Measurements from ENCODE around the gene ROBO4. TPM values are rescaled to one million over a fixed set of nuclear protein-coding genes. Genes with fewer than 3 reads are reported as not detected.

The ROBO4 gene
- total and polyA plus RNA-seq, 2 of the 13 experiments (the other 11 are each of a cell fraction or from before 2014, with no cell fraction given) = 0.07 to 1.1 TPM

DNA sequence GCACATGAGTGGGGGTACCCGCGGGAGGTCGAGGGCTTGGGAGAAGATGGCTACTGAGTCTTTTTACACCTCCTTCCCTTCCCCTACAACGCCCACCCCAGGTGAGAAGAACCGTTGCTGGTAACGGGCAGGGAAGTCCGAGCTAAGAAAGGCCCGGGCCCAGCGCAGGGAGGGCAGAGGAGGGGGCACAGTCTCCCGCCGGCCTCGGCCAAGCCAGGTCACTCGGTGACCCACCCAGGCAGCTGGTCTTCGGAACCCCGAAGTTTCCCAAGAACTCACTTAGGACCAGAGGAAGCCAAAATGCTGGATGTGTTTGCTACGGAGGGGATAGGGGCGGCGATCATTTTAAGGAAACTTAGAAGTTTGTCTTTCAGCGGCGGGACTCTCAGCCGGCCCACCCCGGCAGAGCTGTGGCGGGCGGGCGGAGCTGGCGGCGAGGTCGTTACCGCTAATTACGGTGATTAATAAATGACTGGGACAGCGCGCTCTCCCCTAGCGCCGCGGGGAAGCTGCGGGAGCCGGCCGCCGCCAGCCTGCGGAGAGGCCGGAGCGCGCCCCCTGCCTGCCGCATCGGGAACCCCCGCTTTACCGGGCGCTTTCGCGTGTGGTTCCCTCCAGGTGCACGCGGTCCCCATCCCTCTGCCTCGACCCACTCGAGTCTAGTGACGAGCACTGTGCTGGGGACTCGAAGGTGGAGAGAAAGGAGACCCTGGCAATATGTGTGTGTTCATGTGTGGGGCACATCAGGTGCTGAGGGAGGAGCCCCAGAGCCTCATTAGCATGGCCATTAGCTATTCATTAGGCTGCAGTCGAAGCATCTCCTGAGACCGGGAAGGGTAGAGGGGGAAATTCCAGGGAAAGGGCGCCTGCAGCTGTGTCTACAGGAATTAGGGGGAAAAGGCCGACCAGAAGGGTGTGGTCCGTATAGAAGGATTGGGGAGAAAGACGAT, 31.5 kb downstream of the ROBO4 start (continued):
- TF ChIP-seq, protein P1, sequence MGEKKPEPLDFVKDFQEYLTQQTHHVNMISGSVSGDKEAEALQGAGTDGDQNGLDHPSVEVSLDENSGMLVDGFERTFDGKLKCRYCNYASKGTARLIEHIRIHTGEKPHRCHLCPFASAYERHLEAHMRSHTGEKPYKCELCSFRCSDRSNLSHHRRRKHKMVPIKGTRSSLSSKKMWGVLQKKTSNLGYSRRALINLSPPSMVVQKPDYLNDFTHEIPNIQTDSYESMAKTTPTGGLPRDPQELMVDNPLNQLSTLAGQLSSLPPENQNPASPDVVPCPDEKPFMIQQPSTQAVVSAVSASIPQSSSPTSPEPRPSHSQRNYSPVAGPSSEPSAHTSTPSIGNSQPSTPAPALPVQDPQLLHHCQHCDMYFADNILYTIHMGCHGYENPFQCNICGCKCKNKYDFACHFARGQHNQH (CRISPR knock-in tag; IDR thresholded peaks at IDR 0.05) = no peak
- TF ChIP-seq, protein P2, sequence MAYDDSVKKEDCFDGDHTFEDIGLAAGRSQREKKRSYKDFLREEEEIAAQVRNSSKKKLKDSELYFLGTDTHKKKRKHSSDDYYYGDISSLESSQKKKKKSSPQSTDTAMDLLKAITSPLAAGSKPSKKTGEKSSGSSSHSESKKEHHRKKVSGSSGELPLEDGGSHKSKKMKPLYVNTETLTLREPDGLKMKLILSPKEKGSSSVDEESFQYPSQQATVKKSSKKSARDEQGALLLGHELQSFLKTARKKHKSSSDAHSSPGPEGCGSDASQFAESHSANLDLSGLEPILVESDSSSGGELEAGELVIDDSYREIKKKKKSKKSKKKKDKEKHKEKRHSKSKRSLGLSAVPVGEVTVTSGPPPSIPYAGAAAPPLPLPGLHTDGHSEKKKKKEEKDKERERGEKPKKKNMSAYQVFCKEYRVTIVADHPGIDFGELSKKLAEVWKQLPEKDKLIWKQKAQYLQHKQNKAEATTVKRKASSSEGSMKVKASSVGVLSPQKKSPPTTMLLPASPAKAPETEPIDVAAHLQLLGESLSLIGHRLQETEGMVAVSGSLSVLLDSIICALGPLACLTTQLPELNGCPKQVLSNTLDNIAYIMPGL (CRISPR knock-in tag; IDR thresholded peaks at IDR 0.05; ENCODE audit: borderline replicate concordance in 1 of 2, low read depth in 1 of 2) = peak; percentile 49 to 57; a peak in 2 of 4 replicates
- TF ChIP-seq PLRG1 (conservative IDR thresholded peaks at IDR 0.05) (no peak), ATAD3A (CRISPR knock-in tag; IDR thresholded peaks at IDR 0.05) (no peak), FOXK1 (CRISPR knock-in tag; IDR thresholded peaks at IDR 0.05; ENCODE audit: borderline replicate concordance, low read depth) (no peak), ZNF24 (IDR thresholded peaks at IDR 0.05) (no peak), ZBTB40 (IDR thresholded peaks at IDR 0.05) (no peak), ZBTB40 (CRISPR knock-in tag; IDR thresholded peaks at IDR 0.05) (peak; percentile 48; the same call in 1 of the 2 replicates), PRDM4 (CRISPR knock-in tag; IDR thresholded peaks at IDR 0.05; ENCODE audit: borderline replicate concordance) (no peak), ZNF235 (CRISPR knock-in tag; IDR thresholded peaks at IDR 0.05; ENCODE audit: borderline replicate concordance) (no peak), ETV5 (CRISPR knock-in tag; IDR thresholded peaks at IDR 0.05; ENCODE audit: borderline replicate concordance) (0 out of 2 replicates have a peak, but pooled peaks have one; percentile 11), ZNF317 (CRISPR knock-in tag; IDR thresholded peaks at IDR 0.05) (no peak)

All from HepG2 (cell line).